ENCODE results near the gene TOX2. TPM values are rescaled to one million over a fixed set of nuclear protein-coding genes. Genes with fewer than 3 reads are reported as not detected.

TOX2 gene
- total RNA-seq, 1 experiment from 2014 or later: 2.7 TPM

GRCh38 chr20:44005661-44006060 lies 91.0 kb downstream of the TOX2 start:
- POLR2A ChIA-PET: interaction anchor here (0.7 kb wide), 1 partner anchor 256 kb away, joined by 3 read pairs; no protein-coding TSS in a partner anchor
- TF ChIP-seq CTCF (IDR thresholded peaks at IDR 0.05; ENCODE audit: unreplicated experiment): no peak
- Mint-ChIP-seq H3K27me3 (ENCODE audit: insufficient read depth, unreplicated experiment) (no peaks in the 10 kb centered on the region), H3K27ac (ENCODE audit: low read depth, unreplicated experiment) (no peak overlapping the region), H3K36me3 (ENCODE audit: insufficient read depth, unreplicated experiment) (no peaks in the 10 kb centered on the region), H3K9me3 (ENCODE audit: unreplicated experiment) (no peaks in the 10 kb centered on the region), H3K4me1 (ENCODE audit: insufficient read depth, unreplicated experiment) (no peaks in the 10 kb centered on the region), H3K4me3 (ENCODE audit: unreplicated experiment) (no peak overlapping the region)
- no TSS peak for BruUV-seq (replicated peaks)
- no peak for DNase-seq (ENCODE audit: unreplicated experiment)
- intact Hi-C loops (cut with micrococcal nuclease): no loop called here
- CTCF ChIA-PET: interaction anchor here (0.7 to 1.3 kb wide), 3 partner anchors 8 to 315 kb away, joined by 3 read pairs; no protein-coding TSS in a partner anchor

DNA sequence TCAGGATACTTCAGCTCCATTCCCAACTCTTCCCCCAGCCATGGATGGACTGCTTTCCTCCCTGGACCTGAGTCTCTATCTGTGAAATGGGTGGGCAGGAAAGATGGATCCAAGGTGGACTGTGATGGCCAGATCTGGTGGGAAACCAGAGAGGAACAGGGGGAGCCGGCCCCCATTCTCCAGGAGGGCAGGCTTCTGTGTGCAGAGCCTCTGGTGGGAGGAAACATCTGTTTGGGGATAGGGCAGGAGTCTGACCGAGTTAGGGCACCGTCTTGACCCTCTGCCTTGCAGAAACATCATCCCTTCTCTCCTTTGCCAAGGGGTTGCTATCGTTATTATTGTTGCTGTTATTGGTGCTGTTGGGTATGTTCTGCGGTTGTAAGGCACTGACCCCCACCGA lies 91.5 kb downstream of the TOX2 start:
- Mint-ChIP-seq H3K4me3 (ENCODE audit: unreplicated experiment) (no peak overlapping the region), H3K27ac (ENCODE audit: low read depth, unreplicated experiment) (no peak overlapping the region), H3K27me3 (ENCODE audit: insufficient read depth, unreplicated experiment) (no peaks in the 10 kb centered on the region), H3K36me3 (ENCODE audit: insufficient read depth, unreplicated experiment) (no peaks in the 10 kb centered on the region), H3K9me3 (ENCODE audit: unreplicated experiment) (no peaks in the 10 kb centered on the region), H3K4me1 (ENCODE audit: insufficient read depth, unreplicated experiment) (no peaks in the 10 kb centered on the region)
- CTCF ChIA-PET: interaction anchor here (1.3 kb wide), 1 partner anchor 74 kb away, joined by 3 read pairs; no protein-coding TSS in a partner anchor
- POLR2A ChIA-PET: no interaction called here
- TF ChIP-seq CTCF (IDR thresholded peaks at IDR 0.05; ENCODE audit: unreplicated experiment): no peak
- intact Hi-C loops (cut with micrococcal nuclease): no loop called here
- no peak for DNase-seq (ENCODE audit: unreplicated experiment)
- no TSS peak for BruUV-seq (replicated peaks)

DNA sequence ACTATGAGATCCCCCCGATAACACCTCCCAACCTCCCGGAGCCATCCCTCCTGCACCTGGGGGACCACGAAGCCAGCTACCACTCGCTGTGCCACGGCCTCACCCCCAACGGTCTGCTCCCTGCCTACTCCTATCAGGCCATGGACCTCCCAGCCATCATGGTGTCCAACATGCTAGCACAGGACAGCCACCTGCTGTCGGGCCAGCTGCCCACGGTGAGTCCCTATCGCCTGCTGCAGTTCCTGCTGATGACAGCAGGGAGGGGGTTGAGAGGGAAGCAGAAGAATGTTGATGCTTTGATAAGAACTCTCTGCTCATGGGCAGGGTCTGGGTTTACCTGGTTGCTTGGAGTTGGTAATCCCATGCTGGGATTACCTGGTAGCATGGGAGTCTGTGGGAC lies 91.9 kb downstream of the TOX2 start:
- no peaks in the 10 kb centered on the region for H3K9me3 Mint-ChIP-seq (ENCODE audit: unreplicated experiment)
- no peaks in the 10 kb centered on the region for H3K4me1 Mint-ChIP-seq (ENCODE audit: insufficient read depth, unreplicated experiment)
- no peaks in the 10 kb centered on the region for H3K36me3 Mint-ChIP-seq (ENCODE audit: insufficient read depth, unreplicated experiment)
- no TSS peak for BruUV-seq (replicated peaks)
- H3K27me3 Mint-ChIP-seq (ENCODE audit: insufficient read depth, unreplicated experiment): no peaks in the 10 kb centered on the region
- intact Hi-C loops (cut with micrococcal nuclease): no loop called here
- DNase-seq (ENCODE audit: unreplicated experiment): no peak
- H3K4me3 Mint-ChIP-seq (ENCODE audit: unreplicated experiment): no peak overlapping the region
- H3K27ac Mint-ChIP-seq (ENCODE audit: low read depth, unreplicated experiment): no peak overlapping the region
- ChIA-PET CTCF (interaction anchor here (1.3 kb wide), 1 partner anchor 73 kb away, joined by 3 read pairs; no protein-coding TSS in a partner anchor), POLR2A (no interaction called here)
- no peak for TF ChIP-seq CTCF (IDR thresholded peaks at IDR 0.05; ENCODE audit: unreplicated experiment)

DNA sequence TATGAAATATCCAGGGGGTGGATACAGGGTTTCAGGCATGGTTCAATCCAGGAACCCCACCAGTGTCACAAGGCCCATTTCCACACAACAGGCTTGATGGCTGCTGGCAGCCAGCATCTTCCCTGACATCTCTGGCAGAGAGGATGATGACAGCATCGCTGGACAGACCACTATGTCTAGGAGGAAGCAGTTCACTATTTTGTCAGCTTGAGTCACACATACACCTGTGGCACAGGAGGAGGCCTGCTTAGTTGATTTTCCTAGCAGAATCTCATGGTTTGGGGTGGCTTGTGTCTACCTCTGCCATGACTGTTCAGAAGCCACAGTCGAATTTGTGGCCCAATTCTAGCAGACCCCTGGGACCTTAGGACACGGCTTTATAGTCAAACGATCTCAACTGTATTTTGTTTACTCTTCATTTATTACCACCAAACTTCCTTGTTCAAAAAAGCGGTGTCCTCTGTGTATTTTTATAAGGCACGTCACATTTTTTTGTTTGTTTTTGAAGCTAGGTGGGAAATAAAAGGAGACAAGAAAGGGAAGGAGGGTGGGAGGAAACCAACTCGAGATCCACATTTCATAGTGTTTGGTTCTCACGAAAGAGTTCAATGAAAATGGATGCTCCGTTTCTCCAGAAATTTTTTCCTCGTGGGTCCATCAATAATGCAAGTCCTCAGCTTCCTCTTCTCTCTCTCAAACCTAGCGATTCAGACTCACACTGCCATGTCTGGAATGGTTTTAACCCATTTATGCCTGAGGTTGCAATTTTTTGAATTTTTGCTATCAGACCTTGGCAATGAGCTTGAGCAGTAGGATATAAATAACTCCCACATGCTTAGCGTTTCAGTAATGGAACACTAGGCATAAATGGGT lies 94.4 kb downstream of the TOX2 start:
- DNase-seq (ENCODE audit: unreplicated experiment): no peak
- Mint-ChIP-seq H3K4me3 (ENCODE audit: unreplicated experiment) (no peak overlapping the region), H3K36me3 (ENCODE audit: insufficient read depth, unreplicated experiment) (no peaks in the 10 kb centered on the region), H3K27me3 (ENCODE audit: insufficient read depth, unreplicated experiment) (no peaks in the 10 kb centered on the region), H3K9me3 (ENCODE audit: unreplicated experiment) (no peaks in the 10 kb centered on the region), H3K27ac (ENCODE audit: low read depth, unreplicated experiment) (no peak overlapping the region), H3K4me1 (ENCODE audit: insufficient read depth, unreplicated experiment) (no peaks in the 10 kb centered on the region)
- ChIA-PET POLR2A (interaction anchor here (0.9 to 1.3 kb wide), 2 partner anchors 9 to 13 kb away, joined by 3 read pairs; no protein-coding TSS in a partner anchor), CTCF (interaction anchor here (0.8 to 2.0 kb wide), 2 partner anchors 213 to 259 kb away, joined by 4 to 7 read pairs; no protein-coding TSS in a partner anchor)
- no TSS peak for BruUV-seq (replicated peaks)
- intact Hi-C loops (cut with micrococcal nuclease): no loop called here
- no peak for TF ChIP-seq CTCF (IDR thresholded peaks at IDR 0.05; ENCODE audit: unreplicated experiment)
